A549 (cell line): Measurements from ENCODE around the gene TGIF1. TPM values are rescaled to one million over a fixed set of nuclear protein-coding genes. Genes with fewer than 3 reads are reported as not detected.

ENCODE experiments used
- ATAC-seq, 2 experiments: fragments of 200-7000 bp in 1 of 2; fragments of >200 bp in 1 of 2; cut with Nextera tagmentation in 1 of 2; cut with Tn5 transposase in 1 of 2; 3 replicates each; pipeline versions ENCODE4 v1.8.0 to v1.9.1; 2018 to 2020; ENCODE audit warnings: mild to moderate bottlenecking in 1 of 2, moderate library complexity in 1 of 2
- CTCF ChIA-PET: fragments of 300-600 bp; sonication (Branson Sonifier 250); formaldehyde crosslinking; extraction: SDS; loops from one replicate; lab custom pipeline; 2021; ENCODE audit warnings: antibody characterized with exemption, inconsistent platforms; lab: Yijun Ruan, JAX
- POLR2A ChIA-PET: fragments of 350-600 bp; formaldehyde crosslinking; extraction: SDS; loops from one replicate; lab custom pipeline; 2021; ENCODE audit warnings: antibody characterized with exemption, inconsistent platforms; lab: Yijun Ruan, JAX
- DNase-seq, 2 experiments: peaks; one replicate each; pipeline versions ENCODE4 v3.0.0 to v3.0.0-alpha.2; 2011 to 2016; ENCODE audit warnings: low read depth in 1 of 2, low spot score in 1 of 2
- FAIRE-seq: peaks from 2 replicates; lab custom pipeline; 2011; peaks lifted over from hg19 to GRCh38; lab: Jason Lieb, UNC
- H3K27ac ChIP-seq, 2 experiments: fragments of >200 bp; sonication (Bioruptor Twin); formaldehyde crosslinking; 3 replicates each; pipeline ENCODE4 v1.5.1; 2016 to 2017
- H3K4me1 ChIP-seq: fragments of >200 bp; sonication (Bioruptor Twin); formaldehyde crosslinking; 3 replicates; pipeline ENCODE4 v1.6.1; 2016
- H3K4me2 ChIP-seq: fragments of >200 bp; sonication (Bioruptor Twin); formaldehyde crosslinking; 3 replicates; pipeline ENCODE4 v1.6.1; 2016
- H3K4me3 ChIP-seq: fragments of >200 bp; sonication (Bioruptor Twin); formaldehyde crosslinking; 3 replicates; pipeline ENCODE4 v1.5.1; 2016
- H3K9me3 ChIP-seq: fragments of >200 bp; sonication (Bioruptor Twin); formaldehyde crosslinking; 3 replicates; pipeline ENCODE4 v1.6.1; 2016
- BCL3 ChIP-seq: fragments of >200 bp; sonication (Bioruptor Twin); formaldehyde crosslinking; IDR thresholded peaks from 3 replicates; pipeline ENCODE4 v1.6.1; 2016
- CBX8 ChIP-seq: fragments of 200-600 bp; sonication (generic); IDR thresholded peaks from 2 replicates; pipeline ENCODE4 v1.6.1; 2016
- CHD2 ChIP-seq: fragments of 150-350 bp; IDR thresholded peaks from 2 replicates; pipeline ENCODE4 v1.6.1; 2014; ENCODE audit warnings: low read length; ENCODE audit not compliant: partially characterized antibody
- EHF ChIP-seq: fragments of 250-450 bp; sonication (Bioruptor Pico); IDR thresholded peaks from 2 replicates; pipeline ENCODE4 v1.5.0; 2020; ENCODE audit warnings: mild to moderate bottlenecking
- EHMT2 ChIP-seq: fragments of 200-600 bp; sonication (generic); IDR thresholded peaks from 2 replicates; pipeline ENCODE4 v1.6.1; 2016; ENCODE audit warnings: antibody characterized with exemption, low read depth, mild to moderate bottlenecking, moderate library complexity
- ELK1 ChIP-seq: fragments of 150-350 bp; IDR thresholded peaks from 2 replicates; pipeline ENCODE4 v1.6.1; 2014; ENCODE audit warnings: low read depth, mild to moderate bottlenecking, low read length
- ESRRA ChIP-seq: fragments of 150-350 bp; IDR thresholded peaks from 2 replicates; pipeline ENCODE4 v1.6.1; 2014; ENCODE audit warnings: mild to moderate bottlenecking, low read length, borderline replicate concordance
- FOSB ChIP-seq: fragments of 250-450 bp; sonication (Bioruptor Pico); IDR thresholded peaks from 2 replicates; pipeline ENCODE4 v1.5.0; 2020; ENCODE audit warnings: mild to moderate bottlenecking, moderate library complexity
- FOSL2 ChIP-seq, 2 experiments: fragments of 450-650 bp in 1 of 2; fragments of >200 bp in 1 of 2; sonication (Bioruptor Twin) in 1 of 2; formaldehyde crosslinking; IDR thresholded peaks; 2 replicates each; pipeline versions ENCODE4 v1.5.0 to v1.6.1; 2016 to 2020; ENCODE audit warnings: mild to moderate bottlenecking in 1 of 2, moderate library complexity in 1 of 2
- GATA3 ChIP-seq: IDR thresholded peaks from 2 replicates; pipeline ENCODE4 v1.6.1; 2012; ENCODE audit warnings: borderline replicate concordance
- HDAC2 ChIP-seq: fragments of 200-600 bp; sonication (generic); IDR thresholded peaks from 2 replicates; pipeline ENCODE4 v1.6.1; 2016
- HES2 ChIP-seq: fragments of >200 bp; sonication (Bioruptor Twin); formaldehyde crosslinking; IDR thresholded peaks from 2 replicates; pipeline ENCODE4 v1.6.1; 2016
- HOXA7 ChIP-seq: fragments of 250-450 bp; sonication (Bioruptor Pico); IDR thresholded peaks from 2 replicates; pipeline ENCODE4 v1.5.0; 2020; ENCODE audit warnings: mild to moderate bottlenecking, moderate library complexity
- HOXB5 ChIP-seq: fragments of 250-450 bp; sonication (Bioruptor Pico); IDR thresholded peaks from 2 replicates; pipeline ENCODE4 v1.5.0; 2020; ENCODE audit warnings: mild to moderate bottlenecking, moderate library complexity
- JUNB ChIP-seq: fragments of >200 bp; sonication (Bioruptor Twin); formaldehyde crosslinking; IDR thresholded peaks from 2 replicates; pipeline ENCODE4 v1.6.1; 2016
- KDM1A ChIP-seq: fragments of 200-600 bp; sonication (generic); IDR thresholded peaks from 2 replicates; pipeline ENCODE4 v1.6.1; 2016; ENCODE audit warnings: low read depth, mild to moderate bottlenecking
- MAFK ChIP-seq: fragments of 450-650 bp; IDR thresholded peaks from 2 replicates; pipeline ENCODE4 v1.6.1; 2014; ENCODE audit not compliant: partially characterized antibody
- MYC ChIP-seq: IDR thresholded peaks from 2 replicates; pipeline ENCODE4 v1.6.1; 2012; ENCODE audit warnings: mild to moderate bottlenecking, inconsistent platforms, low read length, improper control_type of control experiment, borderline replicate concordance
- NFE2L2 ChIP-seq: fragments of 150-350 bp; conservative IDR thresholded peaks from 2 replicates; pipeline ENCODE4 v1.6.1; 2014; ENCODE audit warnings: low read length
- PHF8 ChIP-seq: fragments of 200-600 bp; sonication (generic); IDR thresholded peaks from 2 replicates; pipeline ENCODE4 v1.6.1; 2016; ENCODE audit warnings: low read depth, mild to moderate bottlenecking, antibody characterized with exemption, moderate library complexity, borderline replicate concordance
- POLR2AphosphoS2 ChIP-seq: conservative IDR thresholded peaks from 2 replicates; pipeline ENCODE4 v1.6.1; 2012; ENCODE audit warnings: low read length, improper control_type of control experiment, inconsistent platforms
- RARB ChIP-seq: fragments of 250-450 bp; sonication (Bioruptor Pico); IDR thresholded peaks from 2 replicates; pipeline ENCODE4 v1.8.0; 2021; ENCODE audit warnings: mild to moderate bottlenecking, moderate library complexity
- RNF2 ChIP-seq: fragments of 200-600 bp; sonication (generic); IDR thresholded peaks from 2 replicates; pipeline ENCODE4 v1.6.1; 2016; ENCODE audit warnings: low read depth, mild to moderate bottlenecking, antibody characterized with exemption, moderate library complexity, borderline replicate concordance
- SMC3 ChIP-seq: fragments of >200 bp; sonication (Bioruptor Twin); formaldehyde crosslinking; IDR thresholded peaks from 3 replicates; pipeline ENCODE4 v1.6.1; 2018; ENCODE audit warnings: inconsistent platforms
- WGBS: methylation state at CpG from one replicate; pipeline ENCODE4 v1.1.6; 2017; ENCODE audit errors: missing lambda C conversion rate; 5-methylcytosine and 5-hydroxymethylcytosine counted together
- polyA plus RNA-seq, 4 experiments: library from polyadenylated mRNA; depleted of rRNA in 3 of 4; stranded (reverse); fragments of >200 nt; fragmentation: RNase III in 1 of 4; extraction: RNeasy Plus Mini Kit Qiagen cat#74134 plus additional on column Dnase treatment in 1 of 4; gene quantifications; 2 replicates in 3 of 4; 3 replicates in 1 of 4; pipeline ENCODE4 v1.2.3, GENCODE V29; 2011 to 2017

Gene TGIF1
- polyA plus RNA-seq, 2 of the 4 experiments (the other 2 are of a cell fraction): 160 to 174 TPM

GRCh38 chr18:3489462-3489861 is 39.5 kb downstream of the TGIF1 start (continued):
- no peak for TF ChIP-seq HDAC2

GRCh38 chr18:3491981-3492555 is 42.1 kb downstream of the TGIF1 start:
- ChIA-PET CTCF (no interaction called here), POLR2A (no interaction called here)
- TF ChIP-seq PHF8 (no peak), CBX8 (no peak), CHD2 (no peak), HOXA7 (no peak), HES2 (no peak), GATA3 (no peak), MYC (no peak)
- H3K4me2 ChIP-seq: no peak overlapping the region
- H3K4me1 ChIP-seq: no peaks in the 10 kb centered on the region
- no peak for FAIRE-seq
- no peak overlapping the region for H3K4me3 ChIP-seq
- no peak overlapping the region for H3K27ac ChIP-seq
- DNase-seq: no peak
- no peak for ATAC-seq
- no peaks in the 10 kb centered on the region for H3K9me3 ChIP-seq
- WGBS: 0% methylated on average over 1 of the region's 1 CpG

- H3K27ac ChIP-seq: no peak overlapping the region
- 82% methylated on average over 2 of the region's 2 CpGs for WGBS
- ChIA-PET CTCF (interaction anchor here (0.9 kb wide), 1 partner anchor 12 kb away, joined by 3 read pairs; no protein-coding TSS in a partner anchor), POLR2A (no interaction called here)
- ATAC-seq (no peak), FAIRE-seq (no peak), DNase-seq (no peak)
- H3K9me3 ChIP-seq: no peaks in the 10 kb centered on the region
- no peak overlapping the region for H3K4me2 ChIP-seq
- TF ChIP-seq HOXA7 (no peak), FOSL2 (IDR thresholded peaks at IDR 0.05) (no peak), FOSL2 (CRISPR knock-in tag; IDR thresholded peaks at IDR 0.05) (no peak), ELK1 (no peak), MAFK (no peak), JUNB (no peak), CHD2 (no peak), RNF2 (no peak), GATA3 (no peak), SMC3 (no peak), HOXB5 (CRISPR knock-in tag) (no peak), EHMT2 (no peak), FOSB (CRISPR knock-in tag) (no peak), ESRRA (no peak), EHF (no peak), NFE2L2 (no peak), POLR2AphosphoS2 (no peak), KDM1A (no peak), BCL3 (no peak), RARB (CRISPR knock-in tag) (no peak)
- no peak overlapping the region for H3K4me3 ChIP-seq
- no peaks in the 10 kb centered on the region for H3K4me1 ChIP-seq
These were observed 42.7 kb downstream of the TGIF1 start for GRCh38 chr18:3492721-3493120.
